Measurements from ENCODE around the gene CMPK2. TPM values are rescaled to one million over a fixed set of nuclear protein-coding genes. Genes with fewer than 3 reads are reported as not detected.

Gene CMPK2
- total RNA-seq, 1 experiment from 2014 or later, result 0.80 TPM

DNA sequence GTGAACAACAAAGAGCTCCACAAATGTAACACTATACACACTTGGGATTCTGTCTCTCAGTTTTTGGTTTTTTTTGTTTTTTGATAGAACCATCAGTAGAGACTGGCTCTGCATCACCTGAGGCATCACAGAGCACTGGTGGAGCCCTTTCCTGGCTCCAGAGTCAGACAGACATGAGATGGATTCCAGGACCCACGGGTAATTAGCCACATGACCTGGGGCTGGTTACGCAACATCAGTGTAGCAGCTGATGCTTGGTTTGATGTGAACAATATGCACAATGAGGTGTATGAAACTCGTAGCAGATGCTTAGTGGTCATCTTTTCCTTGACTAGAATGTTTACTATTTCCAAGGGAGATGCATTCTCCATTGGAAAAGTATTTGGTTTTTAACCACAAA, 40.7 kb downstream of the CMPK2 start:
- Histone ChIP-seq H3K9me3 (ENCODE audit: control insufficient read depth, insufficient read depth, low read depth, low read length) (no peaks in the 10 kb centered on the region), H3K4me1 (ENCODE audit: control insufficient read depth, insufficient read depth, low read length) (no peaks in the 10 kb centered on the region), H3K27ac (ENCODE audit: low read length) (no peak overlapping the region), H3K27me3 (ENCODE audit: control insufficient read depth, insufficient read depth, low read length) (no peaks in the 10 kb centered on the region), H3K36me3 (ENCODE audit: control insufficient read depth, insufficient read depth, low read length) (no peaks in the 10 kb centered on the region), H3K4me3 (ENCODE audit: low read depth in 2 of 2, low read length in 2 of 2) (no peak overlapping the region)
- ATAC-seq (no peak), DNase-seq (ENCODE audit: low read depth, low spot score) (no peak)
- BruUV-seq (replicated peaks), result no TSS peak
- CTCF ChIA-PET, result no interaction called here
- in situ Hi-C loops (cut with HindIII; ENCODE audit: low pct_unique_long_range_greater_than_20kb, low sequenced_read_pairs), result no loop called here
- TF ChIP-seq TCF7L2 (IDR thresholded peaks at IDR 0.05; ENCODE audit: low read depth, low read length) (no peak), SIN3A (IDR thresholded peaks at IDR 0.05; ENCODE audit: borderline replicate concordance, insufficient read depth, low read depth, low read length) (no peak), POLR2AphosphoS5 (IDR thresholded peaks at IDR 0.05; ENCODE audit: low read depth, low read length) (no peak), REST (IDR thresholded peaks at IDR 0.05; ENCODE audit: insufficient read depth in 1 of 2, low read depth in 2 of 2, low read length in 1 of 2) (no peak)
- POLR2A ChIA-PET, result no interaction called here
- intact Hi-C loops (cut with micrococcal nuclease; ENCODE audit: unreplicated experiment), result no loop called here

GRCh38 chr2:6823111-6823510, 42.6 kb downstream of the CMPK2 start:
- CTCF ChIA-PET, result no interaction called here
- Histone ChIP-seq H3K9me3 (ENCODE audit: control insufficient read depth, insufficient read depth, low read depth, low read length) (no peaks in the 10 kb centered on the region), H3K4me3 (ENCODE audit: low read depth in 2 of 2, low read length in 2 of 2) (no peak overlapping the region), H3K27ac (ENCODE audit: low read length) (no peak overlapping the region), H3K36me3 (ENCODE audit: control insufficient read depth, insufficient read depth, low read length) (no peaks in the 10 kb centered on the region), H3K4me1 (ENCODE audit: control insufficient read depth, insufficient read depth, low read length) (no peaks in the 10 kb centered on the region), H3K27me3 (ENCODE audit: control insufficient read depth, insufficient read depth, low read length) (no peaks in the 10 kb centered on the region)
- POLR2A ChIA-PET, result no interaction called here
- intact Hi-C loops (cut with micrococcal nuclease; ENCODE audit: unreplicated experiment), result no loop called here
- in situ Hi-C loops (cut with HindIII; ENCODE audit: low pct_unique_long_range_greater_than_20kb, low sequenced_read_pairs), result no loop called here
- ATAC-seq (no peak), DNase-seq (ENCODE audit: low read depth, low spot score) (no peak)
- TF ChIP-seq CTCF (IDR thresholded peaks at IDR 0.05), result no peak
- TF ChIP-seq SIN3A (IDR thresholded peaks at IDR 0.05; ENCODE audit: borderline replicate concordance, insufficient read depth, low read depth, low read length), result no peak
- no peak for TF ChIP-seq REST (IDR thresholded peaks at IDR 0.05; ENCODE audit: insufficient read depth in 1 of 2, low read depth in 2 of 2, low read length in 1 of 2)
- no peak for TF ChIP-seq POLR2AphosphoS5 (IDR thresholded peaks at IDR 0.05; ENCODE audit: low read depth, low read length)
- TF ChIP-seq TCF7L2 (IDR thresholded peaks at IDR 0.05; ENCODE audit: low read depth, low read length), result no peak
- no TSS peak for BruUV-seq (replicated peaks)

Data from Panc1 (cell line).